Peyer's patch (tissue), 4 donors: ENCODE measurements around the gene EIPR1. TPM values are rescaled to one million over a fixed set of nuclear protein-coding genes. Genes with fewer than 3 reads are reported as not detected.

Source experiments
- DNase-seq, 3 donors: peaks; one replicate each; pipeline ENCODE4 v3.0.0-alpha.2; 2017 to 2019
- H3K27ac ChIP-seq, 4 donors: fragments of 200-600 bp; sonication (generic); one replicate each; pipeline ENCODE4 v1.5.1; 2016 to 2019
- H3K27me3 ChIP-seq, 2 donors: fragments of 200-600 bp; sonication (generic); one replicate each; pipeline ENCODE4 v1.5.1; 2019
- H3K36me3 ChIP-seq, 3 donors: fragments of 200-600 bp; sonication (generic); one replicate each; pipeline ENCODE4 v1.5.1; 2016 to 2019
- H3K4me1 ChIP-seq, 4 donors: fragments of 200-600 bp; sonication (generic); one replicate each; pipeline ENCODE4 v1.5.1; 2016 to 2019
- H3K4me3 ChIP-seq, 4 donors: fragments of 200-600 bp; sonication (generic); 1 replicate in 3 of 4; 2 replicates in 1 of 4; pipeline ENCODE4 v1.5.1; 2016 to 2019; ENCODE audit warnings: mild to moderate bottlenecking in 1 of 4
- H3K9me3 ChIP-seq, 4 donors: fragments of 200-600 bp; sonication (generic); one replicate each; pipeline ENCODE4 v1.5.1; 2016 to 2019; ENCODE audit warnings: mild to moderate bottlenecking in 1 of 4
- CTCF ChIP-seq, 6 experiments: fragments of 450-650 bp in 4 of 6; fragments of 200-600 bp in 2 of 6; sonication (generic) in 1 of 6; IDR thresholded peaks; one replicate each; pipeline ENCODE4 v1.5.1; 2017 to 2019; ENCODE audit warnings: antibody characterized with exemption in 6 of 6, mild to moderate bottlenecking in 3 of 6, moderate library complexity in 1 of 6
- POLR2A ChIP-seq, 2 donors: fragments of 450-650 bp; IDR thresholded peaks; one replicate each; pipeline ENCODE4 v1.5.1; 2017; ENCODE audit warnings: antibody characterized with exemption in 2 of 2, mild to moderate bottlenecking in 2 of 2, moderate library complexity in 2 of 2
- total RNA-seq, 4 donors: library from RNA; depleted of rRNA; stranded (reverse); fragments of >200 nt; gene quantifications; one replicate each; pipeline ENCODE4 v1.1.0, GENCODE V29; 2016

Gene EIPR1
- total RNA-seq, 4 donors from 2014 or later, result 23.4 to 94.1 (median 36.2) TPM

- Histone ChIP-seq H3K4me3 (no peak overlapping the region), H3K36me3 (peaks cover 0 to 20% (median 0%) of the 10 kb centered on the region in 3 donors), H3K9me3 (no peaks in the 10 kb centered on the region), H3K27me3 (no peaks in the 10 kb centered on the region), H3K27ac (no peak overlapping the region), H3K4me1 (no peaks in the 10 kb centered on the region)
- no peak for DNase-seq
- no peak for TF ChIP-seq CTCF (IDR thresholded peaks at IDR 0.05)
- TF ChIP-seq POLR2A (IDR thresholded peaks at IDR 0.05), result no peak
Measured at GRCh38 chr2:3414133-3414860, 36.7 kb upstream of the EIPR1 start.

GRCh38 chr2:3413697-3414096 is 36.1 kb upstream of the EIPR1 start:
- no peaks in the 10 kb centered on the region for H3K9me3 ChIP-seq
- no peak overlapping the region for H3K27ac ChIP-seq
- TF ChIP-seq CTCF (IDR thresholded peaks at IDR 0.05) (no peak), POLR2A (IDR thresholded peaks at IDR 0.05) (no peak)
- H3K4me3 ChIP-seq, result no peak overlapping the region
- H3K36me3 ChIP-seq, result peaks cover 0 to 18% (median 0%) of the 10 kb centered on the region in 3 donors
- H3K4me1 ChIP-seq, result no peaks in the 10 kb centered on the region
- no peaks in the 10 kb centered on the region for H3K27me3 ChIP-seq
- DNase-seq, result no peak

- H3K9me3 ChIP-seq, result no peaks in the 10 kb centered on the region
- no peaks in the 10 kb centered on the region for H3K4me1 ChIP-seq
- H3K4me3 ChIP-seq, result no peak overlapping the region
- no peaks in the 10 kb centered on the region for H3K27me3 ChIP-seq
- peaks cover 0 to 11% (median 0%) of the 10 kb centered on the region in 3 donors for H3K36me3 ChIP-seq
- no peak overlapping the region for H3K27ac ChIP-seq
- DNase-seq, result no peak
- no peak for TF ChIP-seq CTCF (IDR thresholded peaks at IDR 0.05)
- TF ChIP-seq POLR2A (IDR thresholded peaks at IDR 0.05), result no peak
Measured at GRCh38 chr2:3411103-3411502, 33.5 kb upstream of the EIPR1 start.

GRCh38 chr2:3409627-3410170 is 32.1 kb upstream of the EIPR1 start:
- H3K27ac ChIP-seq, result no peak overlapping the region
- H3K4me1 ChIP-seq, result no peaks in the 10 kb centered on the region
- no peak overlapping the region for H3K4me3 ChIP-seq
- peaks cover 0 to 18% (median 0%) of the 10 kb centered on the region in 3 donors for H3K36me3 ChIP-seq
- H3K9me3 ChIP-seq, result no peaks in the 10 kb centered on the region
- DNase-seq, result no peak
- TF ChIP-seq CTCF (IDR thresholded peaks at IDR 0.05), result no peak
- no peak for TF ChIP-seq POLR2A (IDR thresholded peaks at IDR 0.05)
- H3K27me3 ChIP-seq, result no peaks in the 10 kb centered on the region

- Histone ChIP-seq H3K27me3 (no peaks in the 10 kb centered on the region), H3K36me3 (peaks cover 0 to 15% (median 0%) of the 10 kb centered on the region in 3 donors), H3K4me1 (no peaks in the 10 kb centered on the region), H3K27ac (no peak overlapping the region), H3K4me3 (no peak overlapping the region), H3K9me3 (no peaks in the 10 kb centered on the region)
- TF ChIP-seq CTCF (IDR thresholded peaks at IDR 0.05) (no peak), POLR2A (IDR thresholded peaks at IDR 0.05) (no peak)
- DNase-seq, result no peak
Measured at GRCh38 chr2:3408781-3409180, 31.2 kb upstream of the EIPR1 start.
